K562 (cell line): ENCODE measurements around the gene EEF1A1. TPM values are rescaled to one million over a fixed set of nuclear protein-coding genes. Genes with fewer than 3 reads are reported as not detected.

ENCODE experiments used
- ARID2 ChIP-seq: fragments of 450-650 bp; IDR thresholded peaks from 2 replicates; pipeline ENCODE4 v1.6.1; 2017; ENCODE audit warnings: antibody characterized with exemption, mild to moderate bottlenecking
- CXXC5 ChIP-seq: fragments of 250-450 bp; sonication (Bioruptor Pico); IDR thresholded peaks from 2 replicates; pipeline ENCODE4 v1.8.0; 2022; ENCODE audit warnings: inconsistent platforms, mild to moderate bottlenecking, moderate library complexity
- DDX20 ChIP-seq: fragments of 450-650 bp; IDR thresholded peaks from 2 replicates; pipeline ENCODE4 v1.6.1; 2016; ENCODE audit warnings: missing genetic modification characterization, low read depth, mild to moderate bottlenecking, missing compliant biosample characterization, moderate library complexity
- E2F4 ChIP-seq: sonication (generic); formaldehyde crosslinking; IDR thresholded peaks from 2 replicates; pipeline ENCODE4 v1.8.0; 2022; ENCODE audit warnings: mild to moderate bottlenecking, low read depth, missing genetic modification reagents
- HDAC1 ChIP-seq, 2 experiments: fragments of 450-650 bp; IDR thresholded peaks; 2 replicates each; pipeline ENCODE4 v1.6.1; 2016 to 2017; ENCODE audit warnings: inconsistent platforms in 1 of 2, mild to moderate bottlenecking in 1 of 2, moderate library complexity in 1 of 2
- HNRNPL ChIP-seq: fragments of 200-400 bp; formaldehyde crosslinking; IDR thresholded peaks from 2 replicates; pipeline ENCODE4 v1.6.1; 2017; ENCODE audit warnings: low read depth, mild to moderate bottlenecking, low read length
- NCOA1 ChIP-seq: fragments of 450-650 bp; IDR thresholded peaks from 2 replicates; pipeline ENCODE4 v1.6.1; 2016; ENCODE audit warnings: low read depth
- NCOA2 ChIP-seq, 2 experiments: fragments of 450-650 bp; IDR thresholded peaks; 2 replicates each; pipeline ENCODE4 v1.6.1; 2018; ENCODE audit warnings: mild to moderate bottlenecking in 2 of 2, moderate library complexity in 1 of 2; ENCODE audit not compliant: partially characterized antibody in 2 of 2
- PCBP2 ChIP-seq: fragments of 200-400 bp; formaldehyde crosslinking; IDR thresholded peaks from 2 replicates; pipeline ENCODE4 v1.6.1; 2018; ENCODE audit warnings: low read length, low read depth, mild to moderate bottlenecking, moderate library complexity; ENCODE audit not compliant: poor library complexity, severe bottlenecking
- PHF8 ChIP-seq: fragments of 200-600 bp; sonication (generic); IDR thresholded peaks from 2 replicates; pipeline ENCODE4 v1.6.1; 2012; ENCODE audit warnings: mixed run types, mild to moderate bottlenecking, inconsistent platforms, low read length, moderate library complexity, borderline replicate concordance
- POLR2G ChIP-seq: fragments of 200-400 bp; formaldehyde crosslinking; IDR thresholded peaks from 2 replicates; pipeline ENCODE4 v1.6.1; 2017; ENCODE audit warnings: low read depth, mild to moderate bottlenecking, antibody characterized with exemption, low read length, moderate library complexity
- RUNX1 ChIP-seq: sonication (generic); IDR thresholded peaks from 2 replicates; pipeline ENCODE4 v1.6.1; 2016; ENCODE audit warnings: antibody characterized with exemption, low read depth
- SMARCA4 ChIP-seq: fragments of 450-650 bp; IDR thresholded peaks from 2 replicates; pipeline ENCODE4 v1.6.1; 2016
- SPI1 ChIP-seq: IDR thresholded peaks from 2 replicates; pipeline ENCODE4 v1.6.1; 2011; ENCODE audit warnings: low read depth, low read length, control low read depth, borderline replicate concordance
- SREBF1 ChIP-seq: fragments of 150-350 bp; IDR thresholded peaks from 2 replicates; pipeline ENCODE4 v1.6.1; 2014; ENCODE audit warnings: antibody characterized with exemption, low read depth, low read length, borderline replicate concordance
- SRSF7 ChIP-seq: fragments of 200-400 bp; formaldehyde crosslinking; optimal IDR thresholded peaks from 2 replicates; pipeline ENCODE3; 2017; ENCODE audit warnings: mild to moderate bottlenecking, low read depth, low read length
- TFAP4 ChIP-seq: sonication (generic); formaldehyde crosslinking; IDR thresholded peaks from 2 replicates; pipeline ENCODE4 v1.8.0; 2022; ENCODE audit warnings: missing genetic modification reagents, mild to moderate bottlenecking, moderate library complexity, borderline replicate concordance
- ZNF384 ChIP-seq: IDR thresholded peaks from 2 replicates; pipeline ENCODE4 v1.6.1; 2012; ENCODE audit warnings: low read depth, low read length, improper control_type of control experiment
- polyA plus RNA-seq, 8 experiments: library from polyadenylated mRNA; depleted of rRNA in 4 of 8; stranded (reverse) in 5 of 8; unstranded in 3 of 8; fragments of >200 nt; fragmentation: Nextera tagmentation in 2 of 8; fragmentation: Illumina TruSeq in 1 of 8; extraction: Ambion mirVana in 2 of 8; extraction: Trizol in 1 of 8; gene quantifications; 2 replicates each; pipeline versions ENCODE4 v1.2.1 to v1.2.3, GENCODE V29; 2011 to 2014; ENCODE audit warnings: inconsistent platforms in 1 of 8, missing spikeins in 1 of 8
- total RNA-seq, 7 experiments: library from RNA; depleted of rRNA in 6 of 7; stranded (reverse); fragments of >200 nt in 6 of 7; fragmentation: Illumina TruSeq in 2 of 7; extraction: Trizol in 2 of 7; gene quantifications; 2 replicates each; pipeline versions ENCODE4 v1.2.1 to v1.2.3, GENCODE V29; 2011 to 2021; ENCODE audit warnings: low replicate concordance in 1 of 7
- TF ChIP-seq, protein P1 (sequence below): fragments of 450-650 bp; formaldehyde crosslinking; IDR thresholded peaks from 2 replicates; pipeline ENCODE4 v1.4.0; 2020; ENCODE audit warnings: mild to moderate bottlenecking, mixed read lengths
- TF ChIP-seq, protein P2 (sequence below): fragments of 450-650 bp; IDR thresholded peaks from 2 replicates; pipeline ENCODE4 v1.6.1; 2017; ENCODE audit warnings: antibody characterized with exemption, mild to moderate bottlenecking

Gene EEF1A1
- total and polyA plus RNA-seq, 9 of the 15 experiments (the other 6 are each of a cell fraction or from before 2014, with no cell fraction given): 6,453 to 17,323 (median 11,082) TPM

GRCh38 chr6:73523434-73524123 is 2.7 kb upstream of the EEF1A1 start (continued):
- TF ChIP-seq TFAP4 (CRISPR knock-in tag) (peak; percentile 98), PHF8 (peak; percentile 95; the same call in 1 of the 2 replicates), NCOA2 (IDR thresholded peaks at IDR 0.05; ENCODE audit: partially characterized antibody in 2 of 2) (no peak), SREBF1 (no peak), DDX20 (tag) (no peak), CXXC5 (CRISPR knock-in tag) (peak; percentile 87), SMARCA4 (no peak), SPI1 (peak; percentile 71), RUNX1 (0 out of 2 replicates have a peak, but pooled peaks have one; percentile 58), PCBP2 (no peak), NCOA1 (0 out of 2 replicates have a peak, but pooled peaks have one; percentile 25), HDAC1 (IDR thresholded peaks at IDR 0.05) (peak in 1 of 2 experiments; percentile 88; a peak in 2 of 4 replicates), ZNF384 (no peak), SRSF7 (no peak), ARID2 (no peak), HNRNPL (peak; percentile 82), E2F4 (CRISPR knock-in tag) (peak; percentile 41; the same call in 1 of the 2 replicates), POLR2G (peak; percentile 98)
- TF ChIP-seq, protein P1, sequence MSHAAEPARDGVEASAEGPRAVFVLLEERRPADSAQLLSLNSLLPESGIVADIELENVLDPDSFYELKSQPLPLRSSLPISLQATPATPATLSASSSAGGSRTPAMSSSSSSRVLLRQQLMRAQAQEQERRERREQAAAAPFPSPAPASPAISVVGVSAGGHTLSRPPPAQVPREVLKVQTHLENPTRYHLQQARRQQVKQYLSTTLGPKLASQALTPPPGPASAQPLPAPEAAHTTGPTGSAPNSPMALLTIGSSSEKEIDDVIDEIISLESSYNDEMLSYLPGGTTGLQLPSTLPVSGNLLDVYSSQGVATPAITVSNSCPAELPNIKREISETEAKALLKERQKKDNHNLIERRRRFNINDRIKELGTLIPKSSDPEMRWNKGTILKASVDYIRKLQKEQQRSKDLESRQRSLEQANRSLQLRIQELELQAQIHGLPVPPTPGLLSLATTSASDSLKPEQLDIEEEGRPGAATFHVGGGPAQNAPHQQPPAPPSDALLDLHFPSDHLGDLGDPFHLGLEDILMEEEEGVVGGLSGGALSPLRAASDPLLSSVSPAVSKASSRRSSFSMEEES (CRISPR knock-in tag): 0 out of 2 replicates have a peak, but pooled peaks have one; percentile 4
- TF ChIP-seq, protein P2, sequence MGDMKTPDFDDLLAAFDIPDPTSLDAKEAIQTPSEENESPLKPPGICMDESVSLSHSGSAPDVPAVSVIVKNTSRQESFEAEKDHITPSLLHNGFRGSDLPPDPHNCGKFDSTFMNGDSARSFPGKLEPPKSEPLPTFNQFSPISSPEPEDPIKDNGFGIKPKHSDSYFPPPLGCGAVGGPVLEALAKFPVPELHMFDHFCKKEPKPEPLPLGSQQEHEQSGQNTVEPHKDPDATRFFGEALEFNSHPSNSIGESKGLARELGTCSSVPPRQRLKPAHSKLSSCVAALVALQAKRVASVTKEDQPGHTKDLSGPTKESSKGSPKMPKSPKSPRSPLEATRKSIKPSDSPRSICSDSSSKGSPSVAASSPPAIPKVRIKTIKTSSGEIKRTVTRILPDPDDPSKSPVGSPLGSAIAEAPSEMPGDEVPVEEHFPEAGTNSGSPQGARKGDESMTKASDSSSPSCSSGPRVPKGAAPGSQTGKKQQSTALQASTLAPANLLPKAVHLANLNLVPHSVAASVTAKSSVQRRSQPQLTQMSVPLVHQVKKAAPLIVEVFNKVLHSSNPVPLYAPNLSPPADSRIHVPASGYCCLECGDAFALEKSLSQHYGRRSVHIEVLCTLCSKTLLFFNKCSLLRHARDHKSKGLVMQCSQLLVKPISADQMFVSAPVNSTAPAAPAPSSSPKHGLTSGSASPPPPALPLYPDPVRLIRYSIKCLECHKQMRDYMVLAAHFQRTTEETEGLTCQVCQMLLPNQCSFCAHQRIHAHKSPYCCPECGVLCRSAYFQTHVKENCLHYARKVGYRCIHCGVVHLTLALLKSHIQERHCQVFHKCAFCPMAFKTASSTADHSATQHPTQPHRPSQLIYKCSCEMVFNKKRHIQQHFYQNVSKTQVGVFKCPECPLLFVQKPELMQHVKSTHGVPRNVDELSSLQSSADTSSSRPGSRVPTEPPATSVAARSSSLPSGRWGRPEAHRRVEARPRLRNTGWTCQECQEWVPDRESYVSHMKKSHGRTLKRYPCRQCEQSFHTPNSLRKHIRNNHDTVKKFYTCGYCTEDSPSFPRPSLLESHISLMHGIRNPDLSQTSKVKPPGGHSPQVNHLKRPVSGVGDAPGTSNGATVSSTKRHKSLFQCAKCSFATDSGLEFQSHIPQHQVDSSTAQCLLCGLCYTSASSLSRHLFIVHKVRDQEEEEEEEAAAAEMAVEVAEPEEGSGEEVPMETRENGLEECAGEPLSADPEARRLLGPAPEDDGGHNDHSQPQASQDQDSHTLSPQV: peak; percentile 84
